ENCODE data around the gene TMPRSS2. TPM values are rescaled to one million over a fixed set of nuclear protein-coding genes. Genes with fewer than 3 reads are reported as not detected.

TMPRSS2 gene
- total RNA-seq, 1 experiment from 2014 or later = not detected

DNA sequence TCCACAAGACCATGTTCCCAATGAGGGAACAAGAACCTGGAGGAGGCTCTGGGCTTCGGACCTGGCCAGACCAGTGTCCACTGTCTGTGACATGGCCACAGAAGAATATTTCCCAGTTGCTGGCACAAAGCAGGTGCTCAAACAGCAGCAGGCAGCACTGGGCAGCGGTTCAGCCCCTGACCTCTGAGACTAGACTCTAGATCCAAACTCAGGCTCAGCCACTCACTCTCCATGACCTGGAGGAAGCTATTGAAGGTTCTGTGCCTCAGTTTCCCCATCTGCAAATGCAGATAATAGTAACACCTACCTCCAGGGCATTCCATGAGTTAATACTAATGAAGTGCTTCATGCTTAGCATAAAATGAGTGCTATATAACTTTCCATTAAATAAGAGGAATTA is 8.0 kb downstream of the TMPRSS2 start:
- DNase-seq = no peak
- Histone ChIP-seq H3K4me3 (no peak overlapping the region), H3K27me3 (peaks cover 2% of the 10 kb centered on the region; the same call in 1 of the 2 replicates), H3K36me3 (no peaks in the 10 kb centered on the region), H3K9me3 (no peaks in the 10 kb centered on the region)

DNA sequence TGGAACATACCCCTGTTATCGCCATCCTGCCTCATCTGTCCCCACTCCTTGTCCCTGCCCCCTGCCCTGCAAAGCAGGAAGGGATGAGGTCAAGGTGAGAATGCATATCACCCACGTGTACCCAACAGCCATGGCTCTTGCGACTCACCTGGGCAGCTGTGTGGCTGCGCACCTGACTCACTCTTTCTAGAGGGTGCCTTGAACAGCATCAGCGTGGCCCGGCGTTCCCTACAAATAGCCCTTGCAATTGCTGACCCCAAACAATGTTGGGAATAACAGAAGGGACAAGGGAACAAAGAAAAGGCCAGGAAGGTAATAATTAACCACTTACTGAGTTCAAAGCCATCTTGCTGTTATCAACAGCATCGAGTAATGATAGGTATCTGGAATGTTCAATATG is 10.2 kb downstream of the TMPRSS2 start:
- no peak for DNase-seq

DNA sequence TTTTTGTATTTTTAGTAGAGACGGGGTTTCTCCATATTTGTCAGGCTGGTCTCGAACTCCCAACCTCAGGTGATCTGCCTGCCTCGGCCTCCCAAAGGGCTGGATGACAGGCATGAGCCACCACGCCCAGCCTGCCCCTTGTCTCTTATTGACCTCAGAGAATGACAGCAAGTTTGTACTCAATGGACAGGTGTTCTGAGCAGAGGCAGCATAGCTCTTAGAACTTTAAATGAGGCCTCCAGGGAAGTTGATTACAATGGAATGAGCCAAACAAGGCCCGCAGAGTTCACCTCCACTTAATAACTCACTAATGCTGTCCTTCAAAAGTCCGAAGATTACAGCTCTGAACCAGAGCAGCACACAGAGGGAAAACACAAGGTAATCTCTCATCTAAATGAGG is 10.9 kb downstream of the TMPRSS2 start:
- no peak for DNase-seq
- Histone ChIP-seq H3K27me3 (no peaks in the 10 kb centered on the region; the same call in 1 of the 2 replicates), H3K36me3 (no peaks in the 10 kb centered on the region), H3K9me3 (no peaks in the 10 kb centered on the region), H3K4me3 (no peak overlapping the region)

More for the DNA sequence above, 10.2 kb downstream of the TMPRSS2 start:
- H3K4me3 ChIP-seq = no peak overlapping the region
- no peaks in the 10 kb centered on the region for H3K9me3 ChIP-seq
- peaks cover 2% of the 10 kb centered on the region; the same call in 1 of the 2 replicates for H3K27me3 ChIP-seq
- H3K36me3 ChIP-seq = no peaks in the 10 kb centered on the region

DNA sequence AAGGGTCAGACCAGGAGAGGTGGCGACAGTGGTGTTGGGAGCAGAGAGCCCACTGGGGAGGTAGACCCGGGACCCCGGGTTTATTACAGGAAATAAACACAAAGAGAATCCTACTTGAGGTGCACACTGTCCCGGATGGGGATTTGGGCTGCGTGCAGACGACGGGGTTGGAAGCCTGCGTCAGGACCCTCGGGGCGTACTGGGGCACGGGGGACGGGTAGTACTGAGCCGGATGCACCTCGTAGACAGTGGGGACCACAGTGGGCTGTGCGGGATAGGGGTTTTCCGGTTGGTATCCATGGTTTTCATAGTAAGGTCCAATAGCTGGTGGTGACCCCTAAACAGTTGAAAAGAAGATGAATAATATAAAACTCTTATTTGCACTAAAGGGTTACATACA is 13.7 kb downstream of the TMPRSS2 start:
- no peak overlapping the region for H3K4me3 ChIP-seq
- H3K9me3 ChIP-seq = no peaks in the 10 kb centered on the region
- no peaks in the 10 kb centered on the region; the same call in 1 of the 2 replicates for H3K27me3 ChIP-seq
- H3K36me3 ChIP-seq = no peaks in the 10 kb centered on the region
- no peak for DNase-seq

DNA sequence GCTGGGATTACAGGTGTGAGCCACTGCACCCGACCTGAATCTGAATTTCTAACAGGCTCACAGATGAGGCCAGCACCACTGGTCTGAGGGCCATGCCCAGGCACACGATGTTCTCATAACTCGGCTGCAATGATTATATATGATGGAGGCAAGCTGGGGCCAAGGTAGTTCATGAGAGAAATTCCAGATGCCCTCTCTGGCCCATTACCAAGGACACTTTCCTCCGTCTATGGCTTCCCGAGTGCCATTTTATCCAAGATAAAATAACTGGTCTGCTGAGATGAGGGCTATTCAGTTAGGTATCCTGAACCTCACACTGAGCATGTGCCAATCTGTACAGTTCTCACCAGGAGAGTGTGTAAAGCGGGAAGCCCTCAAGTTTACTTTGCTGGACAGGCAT is 16.5 kb downstream of the TMPRSS2 start:
- no peaks in the 10 kb centered on the region for H3K9me3 ChIP-seq
- no peak overlapping the region for H3K4me3 ChIP-seq
- DNase-seq = no peak
- no peaks in the 10 kb centered on the region; the same call in 1 of the 2 replicates for H3K27me3 ChIP-seq
- no peaks in the 10 kb centered on the region for H3K36me3 ChIP-seq

DNA sequence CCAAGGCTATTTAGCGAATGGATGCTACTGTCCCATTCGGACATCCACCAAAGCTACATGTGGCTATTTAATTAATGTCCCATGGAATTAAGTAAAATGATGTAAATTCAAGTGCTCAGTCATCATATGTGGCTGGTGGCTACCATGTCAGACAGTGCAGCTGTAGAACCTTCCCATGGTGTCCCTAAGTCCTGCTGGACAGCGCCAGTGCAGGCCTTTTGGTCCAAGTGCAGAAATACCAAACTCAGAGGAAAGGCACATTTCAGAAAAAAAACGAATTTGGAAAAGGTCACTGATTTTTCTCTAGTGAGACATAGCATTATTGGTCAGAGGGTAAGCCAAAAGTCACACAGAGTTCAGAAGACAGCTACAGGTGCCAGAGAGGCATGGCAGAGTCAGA is 17.6 kb downstream of the TMPRSS2 start:
- no peak for DNase-seq
- Histone ChIP-seq H3K9me3 (no peaks in the 10 kb centered on the region), H3K4me3 (no peak overlapping the region), H3K36me3 (no peaks in the 10 kb centered on the region), H3K27me3 (no peaks in the 10 kb centered on the region; the same call in 1 of the 2 replicates)

DNA sequence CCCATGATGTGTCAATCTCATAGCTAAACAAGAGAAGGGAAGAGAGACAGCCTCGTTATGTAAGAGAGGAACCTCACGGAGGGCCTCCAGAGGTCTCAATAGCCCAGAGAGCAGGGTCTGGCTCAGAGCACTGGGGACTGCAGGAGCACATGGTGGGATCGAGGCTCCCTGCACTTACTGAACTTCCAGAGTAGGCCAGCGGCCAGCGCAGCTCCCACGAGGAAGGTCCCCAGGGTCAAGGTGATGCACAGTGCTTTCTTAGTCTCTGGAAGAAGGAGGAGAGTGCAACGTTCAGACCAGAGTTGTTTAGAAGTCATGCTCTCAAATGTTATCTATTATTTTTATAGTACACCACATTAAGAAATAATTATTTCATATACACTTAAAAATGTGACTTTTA is 18.6 kb downstream of the TMPRSS2 start:
- no peak for DNase-seq
- no peak overlapping the region for H3K4me3 ChIP-seq
- H3K27me3 ChIP-seq = no peaks in the 10 kb centered on the region; the same call in 1 of the 2 replicates
- no peaks in the 10 kb centered on the region for H3K9me3 ChIP-seq
- no peaks in the 10 kb centered on the region for H3K36me3 ChIP-seq

DNA sequence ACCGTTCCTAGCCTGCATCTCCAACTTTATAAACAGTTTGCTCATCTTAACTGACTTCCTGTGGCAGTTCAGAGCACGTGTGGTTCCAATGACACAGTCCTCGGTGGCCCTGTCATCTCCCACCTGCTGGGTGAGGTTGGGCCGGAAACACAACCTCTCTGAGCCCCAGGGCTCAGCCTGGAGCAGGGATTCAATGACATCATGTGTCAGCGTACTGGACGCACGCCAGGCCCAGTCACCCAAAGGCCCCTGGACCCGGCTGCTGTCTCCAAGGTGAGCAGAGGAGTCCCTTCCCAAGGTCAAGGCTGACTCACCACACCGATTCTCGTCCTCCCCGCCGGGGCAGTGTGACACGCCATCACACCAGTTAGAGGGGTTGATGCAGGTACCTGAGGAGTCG is 19.9 kb downstream of the TMPRSS2 start:
- no peaks in the 10 kb centered on the region for H3K9me3 ChIP-seq

DNA sequence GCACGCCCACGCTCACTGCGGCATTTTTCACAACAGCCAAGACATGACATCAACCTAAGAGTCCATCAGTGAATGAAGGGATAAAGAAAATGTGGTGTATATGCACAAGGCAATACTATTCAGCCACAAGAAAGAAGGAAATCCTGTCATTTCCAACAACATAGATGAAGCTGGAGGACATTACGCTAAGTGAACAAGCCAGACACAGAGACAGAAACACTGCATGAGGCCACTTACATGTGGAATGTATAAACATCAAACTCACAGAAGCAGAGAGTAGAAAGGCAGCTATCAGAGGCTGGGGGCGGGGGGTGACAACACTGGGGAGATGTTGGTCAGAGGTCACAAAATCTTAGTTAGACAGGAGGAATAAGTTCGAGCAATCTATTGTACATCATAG is 20.9 kb downstream of the TMPRSS2 start:
- H3K9me3 ChIP-seq = no peaks in the 10 kb centered on the region
- no peaks in the 10 kb centered on the region; the same call in 1 of the 2 replicates for H3K27me3 ChIP-seq
- no peak overlapping the region for H3K4me3 ChIP-seq
- H3K36me3 ChIP-seq = no peaks in the 10 kb centered on the region
- DNase-seq = no peak

More for the DNA sequence above, 19.9 kb downstream of the TMPRSS2 start:
- Histone ChIP-seq H3K4me3 (no peak overlapping the region), H3K27me3 (no peaks in the 10 kb centered on the region; the same call in 1 of the 2 replicates), H3K36me3 (no peaks in the 10 kb centered on the region)
- no peak for DNase-seq

DNA sequence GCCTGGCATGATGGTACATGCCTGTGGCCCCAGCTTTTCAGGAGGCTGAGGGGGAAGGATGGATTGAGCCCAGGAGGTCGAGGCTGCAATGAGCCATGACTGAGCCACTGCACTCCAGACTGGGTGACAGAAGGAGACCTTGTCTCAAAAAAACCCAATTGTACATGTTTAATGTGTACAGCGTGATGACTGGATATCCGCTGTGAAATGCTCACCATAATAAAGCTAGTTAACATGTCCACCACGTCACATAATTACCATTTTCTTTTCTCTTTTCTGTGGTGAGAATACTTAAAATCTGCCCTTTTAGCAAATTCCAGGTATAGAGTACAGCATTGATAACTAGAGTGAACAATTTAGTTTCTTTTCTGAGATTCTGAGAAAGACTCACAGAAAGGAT is 24.0 kb downstream of the TMPRSS2 start:
- no peaks in the 10 kb centered on the region; the same call in 1 of the 2 replicates for H3K27me3 ChIP-seq
- no peaks in the 10 kb centered on the region for H3K36me3 ChIP-seq
- no peak overlapping the region for H3K4me3 ChIP-seq
- H3K9me3 ChIP-seq = no peaks in the 10 kb centered on the region
- no peak for DNase-seq

DNA sequence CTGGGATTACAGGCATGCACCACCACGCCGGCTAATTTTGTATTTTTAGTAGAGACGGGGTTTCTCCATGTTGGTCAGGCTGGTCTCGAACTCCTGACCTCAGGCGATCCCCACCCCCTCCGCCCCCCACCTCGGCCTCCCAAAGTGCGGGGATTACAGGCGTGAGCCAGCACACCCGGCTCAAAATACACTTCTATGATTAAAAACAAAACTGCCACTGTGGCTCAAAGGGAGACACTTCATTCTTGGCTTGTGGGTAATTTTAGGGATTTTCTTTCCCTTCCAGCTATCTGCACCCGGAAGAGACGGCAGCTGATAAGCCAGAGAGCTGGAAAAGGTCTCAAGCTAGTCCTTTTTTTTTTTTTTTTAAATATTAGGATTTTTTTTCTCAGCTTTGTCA is 24.5 kb downstream of the TMPRSS2 start:
- Histone ChIP-seq H3K36me3 (no peaks in the 10 kb centered on the region), H3K27me3 (no peaks in the 10 kb centered on the region; the same call in 1 of the 2 replicates), H3K4me3 (no peak overlapping the region), H3K9me3 (no peaks in the 10 kb centered on the region)
- DNase-seq = no peak

DNA sequence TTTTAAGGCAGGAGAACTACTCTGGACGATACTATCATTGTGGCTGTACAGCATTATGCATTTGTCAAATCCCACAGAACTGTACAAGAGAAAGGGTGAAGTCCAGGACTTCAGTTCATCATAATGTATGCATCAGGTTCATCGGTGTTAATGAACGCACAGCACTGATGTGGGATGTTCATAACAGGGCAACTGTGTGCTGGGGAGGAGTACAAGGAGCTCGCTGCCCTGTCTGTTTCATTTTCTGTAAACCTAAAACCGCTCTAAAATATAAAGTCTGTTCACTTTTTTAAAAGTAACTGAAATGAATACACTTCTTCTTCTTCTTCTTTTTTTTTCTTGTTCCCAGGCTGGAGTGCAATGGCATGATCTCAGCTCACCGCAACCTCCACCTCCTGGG is 25.0 kb downstream of the TMPRSS2 start:
- H3K27me3 ChIP-seq = no peaks in the 10 kb centered on the region; the same call in 1 of the 2 replicates
- H3K9me3 ChIP-seq = no peaks in the 10 kb centered on the region
- no peaks in the 10 kb centered on the region for H3K36me3 ChIP-seq
- H3K4me3 ChIP-seq = no peak overlapping the region
- DNase-seq = no peak

DNA sequence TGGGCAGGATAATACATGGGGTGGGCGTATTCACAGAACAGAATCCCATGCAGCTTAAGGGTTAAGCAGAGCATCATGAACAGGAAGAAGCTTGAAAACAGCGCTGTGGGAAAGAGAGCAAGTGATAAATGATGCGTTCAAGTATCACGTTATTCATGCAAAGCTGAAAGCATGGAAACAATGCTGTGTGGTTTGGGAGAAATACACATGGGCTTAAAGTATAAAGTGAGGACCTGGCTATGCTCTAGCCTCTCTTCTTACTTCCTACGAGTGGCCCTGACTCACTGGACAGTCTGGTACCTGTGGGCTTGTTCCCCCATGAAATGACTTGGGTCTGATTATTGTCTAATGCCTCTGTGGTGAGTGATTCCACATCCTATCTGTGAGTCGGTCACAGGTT is 25.7 kb downstream of the TMPRSS2 start:
- Histone ChIP-seq H3K36me3 (no peaks in the 10 kb centered on the region), H3K27me3 (no peaks in the 10 kb centered on the region; the same call in 1 of the 2 replicates), H3K4me3 (no peak overlapping the region), H3K9me3 (no peaks in the 10 kb centered on the region)
- no peak for DNase-seq

DNA sequence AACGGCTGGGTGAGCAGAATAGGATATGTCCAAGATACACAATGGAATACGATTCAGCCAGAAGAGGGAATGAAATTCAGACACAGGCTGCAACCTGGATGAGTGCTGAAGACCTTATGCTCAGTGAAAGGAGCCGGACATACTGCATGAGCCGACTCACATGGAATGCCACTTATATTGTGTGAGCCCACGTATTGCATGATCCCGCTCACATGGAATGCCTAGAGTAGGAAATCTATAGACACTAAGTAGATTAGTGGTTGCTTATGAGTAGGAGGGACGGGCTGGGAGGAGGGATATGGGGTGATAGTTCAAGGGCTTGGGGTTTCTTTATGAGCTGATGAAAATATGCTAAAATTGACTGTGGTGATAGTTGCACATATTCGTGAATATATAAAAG is 26.8 kb downstream of the TMPRSS2 start:
- H3K27me3 ChIP-seq = no peaks in the 10 kb centered on the region; the same call in 1 of the 2 replicates
- no peaks in the 10 kb centered on the region for H3K9me3 ChIP-seq
- no peaks in the 10 kb centered on the region for H3K36me3 ChIP-seq
- DNase-seq = no peak
- no peak overlapping the region for H3K4me3 ChIP-seq

DNA sequence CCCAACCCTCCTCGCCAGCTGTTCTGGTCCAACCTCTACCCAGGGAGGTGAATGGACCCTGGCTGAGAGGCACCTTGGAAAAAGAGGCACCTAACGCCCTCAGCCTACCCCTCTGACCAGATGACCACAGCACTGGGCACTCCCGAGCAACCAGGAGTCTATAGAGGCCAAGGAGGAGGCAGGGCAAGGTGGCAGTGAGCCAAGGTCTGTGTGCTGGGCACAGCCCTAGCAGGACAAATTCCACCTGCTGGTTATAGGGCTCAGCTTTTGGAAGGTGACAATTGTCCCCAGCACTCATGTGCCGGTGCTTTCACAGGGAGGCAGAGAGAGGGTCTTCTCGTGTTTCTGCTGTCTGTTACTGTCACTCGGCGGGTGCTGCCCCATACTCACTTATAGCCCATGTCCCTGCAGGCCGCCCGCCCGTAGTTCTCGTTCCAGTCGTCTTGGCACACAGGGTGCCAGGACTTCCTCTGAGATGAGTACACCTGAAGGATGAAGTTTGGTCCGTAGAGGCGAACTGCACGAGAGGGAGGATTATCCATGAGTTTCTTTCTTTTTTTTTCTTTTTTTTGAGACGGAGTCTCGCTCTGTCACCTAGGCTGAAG is 27.8 kb downstream of the TMPRSS2 start:
- Histone ChIP-seq H3K36me3 (no peaks in the 10 kb centered on the region), H3K27me3 (no peaks in the 10 kb centered on the region; the same call in 1 of the 2 replicates), H3K9me3 (no peaks in the 10 kb centered on the region), H3K4me3 (no peak overlapping the region)
- DNase-seq = no peak

DNA sequence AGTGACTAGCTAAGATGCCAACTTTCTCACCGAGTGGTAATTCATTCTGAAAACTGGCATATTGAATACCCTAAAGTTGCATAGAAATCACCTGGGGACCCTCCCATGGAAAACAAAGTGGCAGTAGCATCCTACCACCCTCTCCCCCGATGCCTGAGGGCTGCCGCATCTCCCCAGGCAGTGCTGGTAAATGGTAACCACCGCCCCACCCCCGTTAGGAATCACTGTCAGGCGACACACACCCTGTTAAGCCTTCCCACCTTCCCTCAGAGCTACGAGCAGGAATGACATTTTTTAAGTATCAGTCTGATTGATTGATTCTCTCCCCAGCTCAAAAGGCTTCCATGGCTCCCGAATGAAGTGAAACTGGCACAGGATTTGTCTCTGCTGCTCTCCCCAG is 28.3 kb downstream of the TMPRSS2 start:
- no peak overlapping the region for H3K4me3 ChIP-seq

DNA sequence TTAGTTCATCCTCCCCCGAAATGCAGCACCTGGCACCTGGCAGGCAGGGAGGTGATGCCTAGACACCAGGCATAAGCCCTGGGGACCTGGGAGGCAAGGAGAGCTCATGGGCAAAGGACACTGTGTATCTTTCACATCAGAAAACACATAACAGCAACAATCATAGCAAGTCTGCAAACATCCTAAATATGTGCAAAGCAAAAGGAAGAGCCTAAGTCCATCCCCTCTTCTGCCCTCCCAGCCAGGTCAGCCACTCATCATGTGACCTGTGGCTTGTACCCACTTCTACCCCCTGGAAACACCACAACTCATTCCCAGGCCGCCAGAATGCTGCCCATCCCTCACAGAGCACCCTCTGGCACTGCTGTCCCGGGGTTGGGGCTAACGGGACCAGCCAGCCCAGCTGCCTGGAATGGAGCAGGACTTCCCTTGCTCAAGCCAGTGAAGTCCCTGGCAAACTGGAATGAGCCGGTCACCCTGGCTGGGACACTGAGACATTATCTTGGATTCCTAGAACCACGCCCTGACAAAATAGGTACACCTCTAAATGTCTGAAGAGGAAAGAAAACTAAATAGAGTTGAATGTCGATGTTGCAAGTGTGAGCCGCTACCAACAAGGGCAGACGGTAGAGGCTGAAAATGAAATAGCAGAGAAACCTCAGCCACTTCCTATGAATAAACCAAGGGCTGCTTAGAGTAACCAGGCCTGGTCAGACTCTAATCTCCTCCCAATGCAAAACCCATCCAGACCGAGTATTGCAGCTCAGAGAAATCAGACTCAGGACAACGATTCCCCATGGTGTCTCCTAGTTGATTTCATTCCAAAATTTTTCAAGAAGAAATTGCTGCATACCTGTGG is 29.4 kb downstream of the TMPRSS2 start:
- no peaks in the 10 kb centered on the region for H3K9me3 ChIP-seq
- no peaks in the 10 kb centered on the region for H3K36me3 ChIP-seq
- H3K27me3 ChIP-seq = no peaks in the 10 kb centered on the region; the same call in 1 of the 2 replicates
- DNase-seq = no peak
- H3K4me3 ChIP-seq = no peak overlapping the region

More for the DNA sequence above, 28.3 kb downstream of the TMPRSS2 start:
- Histone ChIP-seq H3K27me3 (no peaks in the 10 kb centered on the region; the same call in 1 of the 2 replicates), H3K36me3 (no peaks in the 10 kb centered on the region), H3K9me3 (no peaks in the 10 kb centered on the region)
- DNase-seq = no peak
